GM21447 (cell line): ENCODE results near the gene APRT.
A peak's percentile ranks its signal among the peaks of the same experiment; 100 is the strongest.

Experiments used
- ATAC-seq: cut with Tn5 transposase; IDR thresholded peaks from one replicate; pipeline ENCODE4 v1.9.1; 2021; ENCODE audit not compliant: unreplicated experiment

APRT gene

GRCh38 chr16:88809068-88809675 lies 2.6 kb downstream of the APRT start:
- ATAC-seq, result no peak

- ATAC-seq, result no peak
Measured at GRCh38 chr16:88807626-88808453, 3.9 kb downstream of the APRT start.

GRCh38 chr16:88807142-88807625 lies 4.5 kb downstream of the APRT start:
- no peak for ATAC-seq

GRCh38 chr16:88806491-88807111 lies 5.1 kb downstream of the APRT start:
- no peak for ATAC-seq

- no peak for ATAC-seq
Measured at GRCh38 chr16:88805887-88806393, 5.8 kb downstream of the APRT start.

- ATAC-seq, result no peak
Measured at GRCh38 chr16:88805340-88805715, 6.4 kb downstream of the APRT start.

GRCh38 chr16:88804552-88805339 lies 7.0 kb downstream of the APRT start:
- no peak for ATAC-seq

- ATAC-seq, result no peak
Measured at GRCh38 chr16:88804173-88804551, 7.6 kb downstream of the APRT start.

GRCh38 chr16:88803264-88803987 lies 8.3 kb downstream of the APRT start, which contains the start of gene CDT1:
Gene CDT1, plus strand, starts transcription at chr16:88803789. Its CDS starts 43 bp downstream, at chr16:88803832.
- peak; percentile 29 for ATAC-seq

- ATAC-seq, result no peak
Measured at GRCh38 chr16:88800277-88800592, 11.5 kb downstream of the APRT start.

- ATAC-seq, result no peak
Measured at GRCh38 chr16:88799569-88800276, 12.0 kb downstream of the APRT start.

- ATAC-seq, result no peak
Measured at GRCh38 chr16:88798772-88799455, 12.8 kb downstream of the APRT start.

- no peak for ATAC-seq
Measured at GRCh38 chr16:88798073-88798472, 13.7 kb downstream of the APRT start.

- no peak for ATAC-seq
Measured at GRCh38 chr16:88796278-88796677, 15.4 kb downstream of the APRT start.

GRCh38 chr16:88793251-88793954 lies 18.3 kb downstream of the APRT start:
- ATAC-seq, result no peak

GRCh38 chr16:88792668-88793250 lies 19.0 kb downstream of the APRT start:
- no peak for ATAC-seq

- no peak for ATAC-seq
Measured at GRCh38 chr16:88792078-88792550, 19.6 kb downstream of the APRT start.
